ENCODE results near the gene IL23R. TPM values are rescaled to one million over a fixed set of nuclear protein-coding genes. Genes with fewer than 3 reads are reported as not detected.

Gene IL23R
- polyA plus RNA-seq, 1 of the 3 experiments (the other 2 are of a cell fraction) = not detected

DNA sequence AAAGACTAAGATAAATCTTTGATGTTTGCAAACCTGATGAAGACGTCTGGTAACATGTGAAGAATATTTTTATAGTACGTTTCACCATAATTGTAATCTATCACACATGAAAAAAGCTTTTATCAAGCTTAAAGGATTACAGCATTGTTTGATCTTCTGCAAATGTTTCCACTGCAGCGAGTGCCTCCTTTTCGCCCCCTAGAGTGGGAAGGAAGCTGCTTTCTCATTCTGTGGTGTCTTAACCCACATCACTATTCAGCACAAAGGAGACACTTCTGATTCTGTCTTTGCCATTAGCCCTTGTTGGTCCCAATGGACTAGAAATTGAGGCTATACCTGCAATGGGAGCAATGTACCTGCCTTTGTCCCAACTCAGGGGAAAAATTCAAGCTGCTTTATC lies 95.4 kb downstream of the IL23R start:
- Histone ChIP-seq H3K4me3 (ENCODE audit: low read depth in 2 of 2, low read length in 1 of 2) (no peak overlapping the region), H3K79me2 (ENCODE audit: insufficient read depth) (no peaks in the 10 kb centered on the region), H3K36me3 (replicated peaks in 1 of 2; ENCODE audit: control insufficient read depth in 1 of 2, insufficient read depth in 2 of 2, low read length in 1 of 2) (no peaks in the 10 kb centered on the region), H3K9me3 (no peaks in the 10 kb centered on the region), H4K20me1 (ENCODE audit: insufficient read depth) (no peaks in the 10 kb centered on the region), H3K9me2 (no peaks in the 10 kb centered on the region), H3K4me2 (no peak overlapping the region), H3K9ac (no peak overlapping the region), H3K27me3 (ENCODE audit: insufficient read depth) (no peaks in the 10 kb centered on the region), H3K27ac (ENCODE audit: low read depth in 2 of 2, low read length in 1 of 2) (no peak overlapping the region), H3F3A (replicated peaks; ENCODE audit: insufficient read depth) (no peaks in the 10 kb centered on the region), H2AFZ (ENCODE audit: low read depth) (no peak overlapping the region), H3K4me1 (ENCODE audit: control insufficient read depth in 1 of 2, insufficient read depth in 2 of 2, low read depth in 1 of 2, low read length in 1 of 2) (peaks cover 0 to 6% of the 10 kb centered on the region in 2 experiments; a peak in 3 of 4 replicates)
- no peak for DNase-seq
- TF ChIP-seq SMC3 (IDR thresholded peaks at IDR 0.05; ENCODE audit: low read depth, low read length) (no peak), TCF12 (IDR thresholded peaks at IDR 0.05) (no peak), JUND (IDR thresholded peaks at IDR 0.05) (no peak), FOXM1 (IDR thresholded peaks at IDR 0.05; ENCODE audit: low read depth) (no peak), RAD21 (IDR thresholded peaks at IDR 0.05; ENCODE audit: low read length) (no peak), FOSL2 (IDR thresholded peaks at IDR 0.05; ENCODE audit: borderline replicate concordance, low read depth) (no peak), SIN3A (IDR thresholded peaks at IDR 0.05; ENCODE audit: borderline replicate concordance, low read depth, low read length) (no peak), NRF1 (IDR thresholded peaks at IDR 0.05; ENCODE audit: low read depth, low read length) (no peak)
- TF ChIP-seq, protein P1, sequence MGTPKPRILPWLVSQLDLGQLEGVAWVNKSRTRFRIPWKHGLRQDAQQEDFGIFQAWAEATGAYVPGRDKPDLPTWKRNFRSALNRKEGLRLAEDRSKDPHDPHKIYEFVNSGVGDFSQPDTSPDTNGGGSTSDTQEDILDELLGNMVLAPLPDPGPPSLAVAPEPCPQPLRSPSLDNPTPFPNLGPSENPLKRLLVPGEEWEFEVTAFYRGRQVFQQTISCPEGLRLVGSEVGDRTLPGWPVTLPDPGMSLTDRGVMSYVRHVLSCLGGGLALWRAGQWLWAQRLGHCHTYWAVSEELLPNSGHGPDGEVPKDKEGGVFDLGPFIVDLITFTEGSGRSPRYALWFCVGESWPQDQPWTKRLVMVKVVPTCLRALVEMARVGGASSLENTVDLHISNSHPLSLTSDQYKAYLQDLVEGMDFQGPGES (IDR thresholded peaks at IDR 0.05; ENCODE audit: low read depth, low read length) = no peak
- TF ChIP-seq, protein P2, sequence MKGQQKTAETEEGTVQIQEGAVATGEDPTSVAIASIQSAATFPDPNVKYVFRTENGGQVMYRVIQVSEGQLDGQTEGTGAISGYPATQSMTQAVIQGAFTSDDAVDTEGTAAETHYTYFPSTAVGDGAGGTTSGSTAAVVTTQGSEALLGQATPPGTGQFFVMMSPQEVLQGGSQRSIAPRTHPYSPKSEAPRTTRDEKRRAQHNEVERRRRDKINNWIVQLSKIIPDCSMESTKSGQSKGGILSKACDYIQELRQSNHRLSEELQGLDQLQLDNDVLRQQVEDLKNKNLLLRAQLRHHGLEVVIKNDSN (IDR thresholded peaks at IDR 0.05; ENCODE audit: borderline replicate concordance, low read depth) = no peak
- TF ChIP-seq, protein P3, sequence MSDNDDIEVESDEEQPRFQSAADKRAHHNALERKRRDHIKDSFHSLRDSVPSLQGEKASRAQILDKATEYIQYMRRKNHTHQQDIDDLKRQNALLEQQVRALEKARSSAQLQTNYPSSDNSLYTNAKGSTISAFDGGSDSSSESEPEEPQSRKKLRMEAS (IDR thresholded peaks at IDR 0.05; ENCODE audit: low read depth) = no peak
- TF ChIP-seq, protein P4, sequence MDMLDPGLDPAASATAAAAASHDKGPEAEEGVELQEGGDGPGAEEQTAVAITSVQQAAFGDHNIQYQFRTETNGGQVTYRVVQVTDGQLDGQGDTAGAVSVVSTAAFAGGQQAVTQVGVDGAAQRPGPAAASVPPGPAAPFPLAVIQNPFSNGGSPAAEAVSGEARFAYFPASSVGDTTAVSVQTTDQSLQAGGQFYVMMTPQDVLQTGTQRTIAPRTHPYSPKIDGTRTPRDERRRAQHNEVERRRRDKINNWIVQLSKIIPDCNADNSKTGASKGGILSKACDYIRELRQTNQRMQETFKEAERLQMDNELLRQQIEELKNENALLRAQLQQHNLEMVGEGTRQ (IDR thresholded peaks at IDR 0.05; ENCODE audit: borderline replicate concordance, low read depth, low read length) = no peak
- WGBS (ENCODE audit: low lambda C conversion rate) = 41% methylated on average over 4 of the region's 4 CpGs
- ChIA-PET CTCF (interaction anchor here (0.8 to 1.0 kb wide), 2 partner anchors 10 to 239 kb away, joined by 3 read pairs; no protein-coding TSS in a partner anchor), POLR2A (no interaction called here)

DNA sequence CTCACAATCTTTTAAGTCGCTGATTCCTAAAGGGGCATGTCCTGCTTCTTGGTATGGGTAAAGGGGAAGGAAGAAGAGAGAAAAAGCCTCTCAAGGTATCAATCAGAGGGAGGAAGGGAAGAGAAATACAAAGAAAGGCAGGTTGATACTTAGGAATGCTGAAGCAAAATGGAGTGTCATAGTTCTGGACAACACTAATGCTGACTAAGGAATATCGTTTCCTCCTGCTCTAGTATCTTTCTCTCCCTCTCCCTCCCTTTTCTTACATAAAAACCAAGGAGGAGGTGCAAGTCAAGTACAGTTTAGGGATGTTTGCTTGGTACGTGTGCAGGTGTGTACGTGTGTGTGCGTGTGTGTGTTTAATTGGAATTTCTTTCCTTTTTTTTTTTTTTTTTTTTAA lies 96.5 kb downstream of the IL23R start:
- CTCF ChIA-PET = interaction anchor here (0.8 kb wide), 1 partner anchor 9 kb away, joined by 3 read pairs; no protein-coding TSS in a partner anchor
- Histone ChIP-seq H3K4me2 (no peak overlapping the region), H3F3A (replicated peaks; ENCODE audit: insufficient read depth) (no peaks in the 10 kb centered on the region), H4K20me1 (ENCODE audit: insufficient read depth) (no peaks in the 10 kb centered on the region), H3K27me3 (ENCODE audit: insufficient read depth) (no peaks in the 10 kb centered on the region), H3K4me3 (ENCODE audit: low read depth in 2 of 2, low read length in 1 of 2) (no peak overlapping the region), H3K27ac (ENCODE audit: low read depth in 2 of 2, low read length in 1 of 2) (no peak overlapping the region), H3K9ac (no peak overlapping the region), H3K9me2 (no peaks in the 10 kb centered on the region), H2AFZ (ENCODE audit: low read depth) (no peak overlapping the region), H3K4me1 (ENCODE audit: control insufficient read depth in 1 of 2, insufficient read depth in 2 of 2, low read depth in 1 of 2, low read length in 1 of 2) (peaks cover 0 to 6% of the 10 kb centered on the region in 2 experiments; a peak in 3 of 4 replicates), H3K36me3 (replicated peaks in 1 of 2; ENCODE audit: control insufficient read depth in 1 of 2, insufficient read depth in 2 of 2, low read length in 1 of 2) (no peaks in the 10 kb centered on the region), H3K9me3 (no peaks in the 10 kb centered on the region), H3K79me2 (ENCODE audit: insufficient read depth) (no peaks in the 10 kb centered on the region)
- POLR2A ChIA-PET = no interaction called here
- TF ChIP-seq MXI1 (IDR thresholded peaks at IDR 0.05; ENCODE audit: low read depth, low read length) (no peak), RAD21 (IDR thresholded peaks at IDR 0.05; ENCODE audit: low read length) (no peak), TCF12 (IDR thresholded peaks at IDR 0.05) (no peak)
- 42% methylated on average over 5 of the region's 5 CpGs for WGBS (ENCODE audit: low lambda C conversion rate)
- no peak for DNase-seq

Data from SK-N-SH (cell line).